ENCODE results near the gene IBTK.
A peak's percentile ranks its signal among the peaks of the same experiment; 100 is the strongest.
"Not testable (repeated sequence)": the region's sequence is repeated elsewhere in the genome, so short reads cannot be mapped to it uniquely, and the experiment has no call there.

IBTK gene

GRCh38 chr6:82246802-82247504 lies 591 bp downstream of the IBTK start:
- no peak for FAIRE-seq

- FAIRE-seq, result no peak
Observed at GRCh38 chr6:82246370-82246769, 1.2 kb downstream of the IBTK start.

- no peak for FAIRE-seq
Observed at GRCh38 chr6:82245376-82245775, 2.2 kb downstream of the IBTK start.

GRCh38 chr6:82243884-82244283 lies 3.7 kb downstream of the IBTK start:
- no peak for FAIRE-seq

- no peak for FAIRE-seq
Observed at GRCh38 chr6:82240186-82240585, 7.4 kb downstream of the IBTK start.

- FAIRE-seq, result no peak
Observed at GRCh38 chr6:82239597-82239996, 7.9 kb downstream of the IBTK start.

GRCh38 chr6:82237013-82237412 lies 10.5 kb downstream of the IBTK start:
- FAIRE-seq, result no peak

- FAIRE-seq, result no peak
Observed at GRCh38 chr6:82227770-82228169, 19.8 kb downstream of the IBTK start.

GRCh38 chr6:82220167-82220566 lies 27.4 kb downstream of the IBTK start:
- no peak for FAIRE-seq

- FAIRE-seq, result peak; percentile 68
Observed at GRCh38 chr6:82217018-82217586, 30.4 kb downstream of the IBTK start.

GRCh38 chr6:82216549-82216948 lies 31.0 kb downstream of the IBTK start:
- no peak for FAIRE-seq

GRCh38 chr6:82211326-82211725 lies 36.2 kb downstream of the IBTK start:
- no peak for FAIRE-seq

- no peak for FAIRE-seq
Observed at GRCh38 chr6:82208913-82209312, 38.6 kb downstream of the IBTK start.

- no peak for FAIRE-seq
Observed at GRCh38 chr6:82205930-82206392, 41.6 kb downstream of the IBTK start.

GRCh38 chr6:82204020-82204419 lies 43.5 kb downstream of the IBTK start:
- FAIRE-seq, result no peak

- FAIRE-seq, result no peak
Observed at GRCh38 chr6:82197784-82198183, 49.8 kb downstream of the IBTK start.

GRCh38 chr6:82197245-82197644 lies 50.3 kb downstream of the IBTK start:
- not testable (repeated sequence) for FAIRE-seq

- no peak for FAIRE-seq
Observed at GRCh38 chr6:82196161-82196560, 51.4 kb downstream of the IBTK start.

- FAIRE-seq, result no peak
Observed at GRCh38 chr6:82195619-82196018, 51.9 kb downstream of the IBTK start.

- FAIRE-seq, result no peak
Observed at GRCh38 chr6:82185948-82186535, 61.5 kb downstream of the IBTK start.

- no peak for FAIRE-seq
Observed at GRCh38 chr6:82183642-82184282, 63.8 kb downstream of the IBTK start.

GRCh38 chr6:82182756-82183155 lies 64.8 kb downstream of the IBTK start:
- no peak for FAIRE-seq

GRCh38 chr6:82179415-82179814 lies 68.1 kb downstream of the IBTK start:
- no peak for FAIRE-seq

- FAIRE-seq, result no peak
Observed at GRCh38 chr6:82178759-82179112, 68.8 kb downstream of the IBTK start.

Measured in A204.1 (cell line).